NCI-H345 treated with DMSO at 0.1 percent for 48 hours (cell line): ENCODE data around the gene FNIP2.
"Not testable (repeated sequence)": the region's sequence is repeated elsewhere in the genome, so short reads cannot be mapped to it uniquely, and the experiment has no call there.

ENCODE experiments used
- DNase-seq: peaks from one replicate; lab custom pipeline; 2025; ENCODE audit not compliant: unreplicated experiment; lab: John Stamatoyannopoulos, UW

Gene FNIP2

DNA sequence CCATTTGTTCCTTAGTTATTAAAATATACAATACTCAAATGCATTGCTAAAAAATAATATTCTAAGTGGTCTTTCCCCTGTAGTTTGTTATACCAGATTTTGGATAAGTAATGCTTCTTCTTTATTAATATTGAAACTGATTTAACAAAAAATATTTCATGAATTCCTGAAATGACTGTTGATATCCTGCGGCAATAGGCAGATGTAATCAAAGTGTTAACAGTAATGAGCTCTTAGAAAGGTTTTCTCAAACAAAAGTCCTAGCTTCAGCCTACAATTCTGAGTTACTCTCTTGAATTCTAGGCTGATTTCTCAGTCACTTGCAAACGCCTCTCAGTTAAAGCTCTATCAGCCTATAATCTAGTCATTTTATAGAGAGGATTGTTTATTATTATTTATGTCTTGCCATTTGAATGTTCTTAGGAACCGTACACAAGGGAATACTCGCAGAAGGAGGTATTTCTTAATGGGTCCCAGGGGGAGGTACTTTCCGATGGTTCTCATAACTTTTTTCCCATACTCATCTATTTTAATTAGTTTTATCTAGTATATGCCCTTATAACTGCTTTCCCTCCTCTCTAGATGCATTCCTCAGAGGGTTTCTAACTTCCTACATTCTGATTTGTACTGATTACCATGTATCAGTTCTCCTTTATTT lies 96.8 kb downstream of the FNIP2 start:
- no peak for DNase-seq

DNA sequence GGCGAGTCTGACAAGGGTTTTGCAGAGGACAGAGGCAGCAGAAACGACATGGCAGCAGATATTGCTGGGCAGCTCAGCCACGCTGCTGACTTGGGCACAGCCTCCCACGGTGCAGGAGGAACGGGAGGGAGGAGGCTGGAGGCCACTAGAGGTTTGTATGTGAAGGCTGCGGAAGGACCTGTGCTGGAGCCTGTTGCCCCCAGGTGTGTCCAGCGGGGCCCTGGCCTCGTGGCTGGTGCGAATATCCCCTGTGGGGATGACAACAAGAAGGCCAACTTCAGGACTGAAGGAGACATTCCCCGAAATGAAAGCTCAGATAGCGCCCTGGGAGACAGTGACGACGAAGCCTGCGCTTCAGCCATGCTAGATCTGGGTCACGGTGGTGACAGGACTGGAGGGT lies 100.2 kb downstream of the FNIP2 start:
- no peak for DNase-seq

DNA sequence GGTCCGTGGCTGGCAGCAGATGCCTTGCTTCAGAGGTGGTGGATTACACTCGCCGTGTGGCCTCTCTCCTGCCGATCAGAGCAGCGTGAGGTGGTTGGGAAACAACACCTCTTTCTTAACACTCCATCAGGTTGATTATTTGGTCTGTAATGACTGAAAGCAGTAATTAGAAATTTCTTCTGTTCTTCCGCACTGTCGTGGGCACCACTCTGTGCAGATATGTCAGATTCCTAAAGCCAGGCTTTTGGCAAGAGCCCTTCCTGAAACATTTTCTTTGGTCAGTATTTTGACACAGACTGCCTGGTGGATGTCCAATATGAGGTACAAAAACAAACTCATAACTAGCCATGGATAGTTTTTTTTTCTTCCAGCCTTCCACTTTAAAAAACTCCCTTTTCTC lies 100.9 kb downstream of the FNIP2 start:
- no peak for DNase-seq

DNA sequence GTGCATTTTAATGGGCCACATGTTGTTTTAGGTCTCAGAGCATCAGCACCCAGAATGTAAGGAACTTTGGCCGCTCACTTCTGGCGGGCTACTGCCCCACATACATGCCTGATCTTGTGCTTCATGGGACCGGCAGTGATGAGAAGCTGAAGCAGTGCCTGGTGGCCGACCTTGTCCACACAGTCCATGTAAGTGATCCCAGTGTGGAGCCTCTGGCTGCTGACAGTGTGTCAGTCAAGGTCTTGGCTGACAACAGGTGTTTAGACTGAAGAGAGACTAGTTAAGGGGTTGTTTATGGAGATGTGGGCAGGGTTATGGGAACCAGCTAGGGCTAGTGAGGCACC lies 101.4 kb downstream of the FNIP2 start:
- DNase-seq, result no peak

DNA sequence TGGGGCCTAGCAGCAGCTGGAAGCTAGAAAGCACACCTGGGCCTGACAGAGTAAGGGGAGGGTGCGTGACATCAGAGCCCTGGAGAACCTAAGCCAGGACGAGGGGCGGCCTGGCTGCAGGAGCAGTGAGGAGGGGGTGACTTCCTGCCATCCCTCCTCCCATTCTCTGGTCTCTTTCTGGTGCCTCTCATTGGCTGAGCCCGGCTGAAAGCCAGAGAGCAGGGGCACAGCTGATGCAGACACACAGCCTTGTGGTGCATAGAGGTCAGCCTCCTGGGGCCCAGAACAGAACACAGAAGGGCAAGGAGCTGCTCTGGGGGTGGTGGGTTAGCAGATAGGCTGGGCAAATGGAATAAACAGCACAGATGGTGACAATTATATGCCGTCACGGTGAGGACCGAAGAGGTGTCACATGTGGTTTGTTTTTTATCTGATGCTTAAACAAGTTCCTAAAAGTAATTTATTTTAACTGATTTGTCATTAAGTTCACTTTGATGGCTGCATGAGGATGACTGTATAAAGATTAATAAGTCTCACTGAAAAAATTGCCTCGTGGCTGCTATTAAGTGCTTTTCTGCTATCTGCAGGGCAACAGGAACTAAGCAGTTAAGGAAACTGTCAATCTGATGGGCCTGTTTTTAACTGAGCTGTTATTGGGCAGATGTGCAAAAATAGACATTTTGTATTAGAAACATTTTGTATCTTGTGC lies 102.0 kb downstream of the FNIP2 start:
- no peak for DNase-seq

DNA sequence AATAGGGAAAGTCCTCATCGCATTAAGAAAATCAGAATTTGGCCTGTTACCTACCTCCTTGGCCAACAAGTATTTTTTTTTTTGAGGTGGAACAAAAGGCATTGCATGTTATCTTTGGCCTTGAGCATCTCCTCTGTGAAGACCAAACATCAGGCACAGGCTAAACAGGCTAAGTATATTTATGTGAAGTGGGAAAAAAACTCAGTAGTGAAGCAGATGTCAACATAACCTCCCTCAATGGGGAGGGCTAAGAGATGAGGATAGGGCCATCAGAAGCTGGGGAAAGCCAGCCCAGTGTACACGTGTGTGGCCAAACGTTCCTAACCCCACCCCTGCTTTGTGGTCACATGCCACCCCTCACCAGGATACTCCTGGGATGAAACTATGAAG lies 102.5 kb downstream of the FNIP2 start:
- no peak for DNase-seq

DNA sequence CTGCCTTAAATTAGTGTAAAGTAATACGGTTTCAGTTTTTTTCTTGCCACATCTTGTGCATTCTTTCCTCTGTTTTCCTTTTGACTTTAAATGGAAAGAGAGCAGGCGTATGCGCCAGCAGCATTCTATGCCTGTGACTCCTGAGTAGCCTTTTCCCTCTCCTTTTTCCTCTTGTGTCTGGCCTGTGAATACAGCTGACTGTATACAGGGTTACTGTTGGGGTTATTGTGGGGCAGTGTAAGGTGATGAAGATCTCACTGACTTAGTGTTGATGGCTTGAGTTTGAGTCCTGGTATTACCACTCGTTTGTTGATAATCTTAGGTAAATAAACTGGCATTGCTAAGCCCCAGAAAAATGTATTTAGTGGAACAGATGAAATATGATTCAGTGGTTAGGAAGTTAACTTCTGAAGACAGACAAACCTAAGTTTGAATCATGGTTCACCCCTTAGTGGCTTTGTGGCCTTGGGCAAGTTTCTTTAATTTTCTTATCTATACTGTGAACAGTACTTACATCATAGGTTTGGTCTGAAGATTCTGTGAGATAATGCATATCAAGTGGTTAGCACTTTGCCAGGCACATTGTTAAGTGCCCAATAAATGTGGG lies 105.1 kb downstream of the FNIP2 start:
- no peak for DNase-seq

DNA sequence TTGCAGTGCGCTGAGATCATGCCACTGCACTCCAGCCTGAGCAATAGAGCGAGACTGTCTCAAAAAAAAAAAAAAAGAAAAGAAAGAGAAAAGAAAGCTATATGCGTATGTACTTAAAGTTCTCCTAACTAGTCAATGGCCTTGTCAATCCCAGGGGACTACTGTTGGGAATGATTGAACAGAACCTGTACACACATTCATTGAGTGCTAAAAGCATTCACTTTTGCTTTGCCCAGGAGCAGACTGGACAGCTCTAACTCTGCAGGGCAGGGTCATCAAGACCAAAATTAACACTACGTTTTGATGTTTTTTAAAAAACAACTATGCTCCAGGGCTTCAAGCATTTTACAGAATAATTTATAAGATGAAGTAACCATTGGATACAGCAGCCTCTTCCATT lies 106.2 kb downstream of the FNIP2 start:
- no peak for DNase-seq

DNA sequence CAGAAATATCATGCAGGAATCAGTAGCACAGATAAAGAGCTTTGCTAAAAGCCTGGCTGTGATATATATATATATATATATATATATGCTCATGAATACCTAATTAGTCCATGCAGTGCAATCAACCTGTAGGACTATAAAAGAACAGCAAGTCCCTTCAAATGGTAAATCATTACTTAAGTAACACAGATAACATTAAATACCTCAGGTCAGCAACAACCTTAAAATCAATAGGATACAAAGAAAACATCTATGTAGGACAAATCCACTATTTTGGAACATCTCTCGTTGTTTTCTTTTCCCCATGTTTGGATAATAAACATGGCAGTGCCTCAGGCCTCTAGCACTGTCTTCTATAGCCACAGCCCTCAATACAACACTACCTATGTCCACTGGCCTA lies 106.6 kb downstream of the FNIP2 start:
- no peak for DNase-seq

DNA sequence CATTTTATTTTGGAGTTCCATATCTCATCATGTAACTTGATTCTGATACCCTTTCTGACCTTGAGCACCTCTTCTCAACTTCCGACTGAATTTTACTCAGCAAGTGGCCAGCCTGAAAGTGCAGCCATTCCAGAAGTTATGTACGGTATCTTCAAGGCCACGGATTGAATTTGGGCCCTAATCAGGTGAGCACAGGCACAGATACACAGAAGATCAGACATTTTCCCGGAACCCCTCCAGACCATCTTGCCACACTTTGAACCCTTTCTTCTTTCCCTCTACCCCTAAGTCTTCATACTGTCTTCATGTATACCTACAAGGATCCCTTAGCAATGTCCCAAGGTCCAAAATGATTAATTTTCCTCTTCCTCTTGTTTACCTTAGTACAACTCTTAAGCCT lies 108.2 kb downstream of the FNIP2 start:
- DNase-seq, result no peak

DNA sequence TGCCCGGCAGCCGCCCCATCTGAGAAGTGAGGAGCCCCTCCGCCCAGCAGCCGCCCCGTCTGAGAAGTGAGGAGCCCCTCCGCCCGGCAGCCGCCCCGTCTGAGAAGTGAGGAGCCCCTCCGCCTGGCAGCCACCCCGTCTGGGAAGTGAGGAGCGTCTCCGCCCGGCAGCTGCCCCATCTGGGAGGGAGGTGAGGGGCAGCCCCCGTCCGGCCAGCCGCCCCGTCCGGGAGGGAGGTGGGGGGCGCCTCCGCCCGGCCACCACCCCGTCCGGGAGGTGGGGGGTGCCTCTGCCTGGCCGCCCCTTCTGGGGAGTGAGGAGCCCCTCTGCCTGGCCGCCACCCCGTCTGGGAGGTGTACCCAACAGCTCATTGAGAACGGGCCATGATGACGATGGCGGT lies 113.3 kb downstream of the FNIP2 start:
- DNase-seq, result not testable (repeated sequence)

DNA sequence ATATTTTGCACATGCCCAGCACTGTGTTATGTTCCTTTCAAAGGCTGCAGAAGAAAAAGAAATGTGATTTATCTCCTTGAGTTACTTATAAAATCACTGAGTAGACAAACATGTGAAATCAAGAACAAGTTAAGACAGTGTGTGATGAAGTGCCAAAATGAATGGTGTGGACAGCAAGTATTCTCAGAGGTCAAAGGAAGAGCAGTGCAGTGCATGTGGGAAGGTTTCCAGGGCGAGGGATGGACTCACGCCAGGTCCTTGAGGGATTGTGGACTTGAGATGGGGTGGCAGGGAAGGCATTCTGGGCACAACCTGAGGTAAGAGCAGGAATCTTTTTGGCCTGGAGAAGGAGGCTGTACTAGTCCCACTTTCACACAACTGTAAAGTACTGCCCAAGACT lies 115.5 kb downstream of the FNIP2 start:
- DNase-seq, result no peak

DNA sequence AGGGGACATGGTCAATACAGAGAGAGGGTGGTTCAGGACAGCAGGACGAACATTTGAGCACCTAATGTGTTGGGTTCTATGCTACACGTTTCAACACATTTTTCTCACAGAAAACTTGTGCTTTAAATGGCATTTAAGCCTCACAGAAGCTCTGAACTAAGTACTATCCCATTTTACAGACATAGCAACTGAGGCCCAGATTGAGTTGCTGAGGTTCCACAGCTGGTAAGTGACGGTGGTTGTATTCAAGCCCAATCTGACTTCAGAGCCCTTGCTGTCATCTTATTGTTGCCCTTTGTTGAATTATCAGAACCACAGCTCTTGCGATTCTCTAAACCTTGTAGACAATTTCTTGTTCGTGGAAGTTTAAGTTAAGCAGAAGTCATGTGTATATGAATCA lies 116.7 kb downstream of the FNIP2 start:
- no peak for DNase-seq

DNA sequence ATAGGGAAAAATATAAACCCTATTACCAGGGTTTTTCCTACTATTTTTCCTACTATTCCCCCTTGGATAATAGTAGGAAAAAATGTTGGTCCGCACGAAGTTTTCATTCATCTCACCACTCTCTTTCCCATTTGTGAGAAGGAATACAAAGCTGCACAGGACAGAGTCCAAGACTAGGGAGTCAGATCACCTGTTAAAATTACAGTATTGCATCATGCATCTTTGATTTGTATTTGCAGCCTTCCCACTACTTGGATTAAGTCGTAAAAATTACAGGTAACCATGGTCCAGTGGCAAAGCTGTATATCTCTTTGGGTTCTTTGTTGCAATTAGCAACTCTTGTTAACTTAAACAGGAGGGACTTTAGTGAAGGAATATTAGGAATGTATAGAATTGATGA lies 121.5 kb downstream of the FNIP2 start:
- DNase-seq, result no peak

DNA sequence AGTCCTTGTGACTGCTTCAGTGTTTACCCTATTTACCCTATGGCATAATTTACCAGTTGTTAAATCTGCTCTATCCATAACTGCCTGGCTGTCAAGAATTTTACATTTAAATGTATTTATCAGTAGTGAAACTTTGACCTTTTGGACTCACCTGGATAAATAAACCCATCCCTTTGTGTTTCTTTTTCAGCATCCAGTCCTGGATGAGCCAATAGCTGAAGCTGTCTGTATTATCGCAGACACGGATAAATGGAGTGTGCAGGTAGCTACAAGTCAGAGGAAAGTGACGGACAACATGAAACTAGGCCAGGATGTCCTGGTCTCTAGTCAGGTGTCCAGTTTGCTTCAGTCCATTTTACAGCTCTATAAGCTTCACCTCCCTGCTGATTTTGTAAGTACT lies 122.4 kb downstream of the FNIP2 start:
- DNase-seq, result no peak

DNA sequence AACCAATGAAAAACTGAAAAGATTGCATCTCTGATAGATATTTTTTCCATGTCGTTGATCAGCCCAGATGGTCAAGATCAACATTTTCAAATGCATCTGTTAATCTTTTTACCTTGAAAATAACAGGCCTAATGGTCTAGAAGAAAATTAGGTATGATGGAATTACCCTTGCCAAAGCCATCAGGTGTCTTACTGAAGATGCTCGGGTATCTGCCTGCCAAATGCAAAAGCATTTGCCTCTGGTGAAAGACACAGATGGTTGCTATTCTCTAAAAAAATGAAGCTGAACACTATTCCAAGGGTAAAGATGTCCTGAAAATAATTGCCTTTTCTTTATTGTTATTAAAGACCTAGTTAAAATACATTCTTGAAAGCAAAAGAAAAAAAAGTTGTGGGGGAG lies 126.0 kb downstream of the FNIP2 start:
- DNase-seq, result no peak

DNA sequence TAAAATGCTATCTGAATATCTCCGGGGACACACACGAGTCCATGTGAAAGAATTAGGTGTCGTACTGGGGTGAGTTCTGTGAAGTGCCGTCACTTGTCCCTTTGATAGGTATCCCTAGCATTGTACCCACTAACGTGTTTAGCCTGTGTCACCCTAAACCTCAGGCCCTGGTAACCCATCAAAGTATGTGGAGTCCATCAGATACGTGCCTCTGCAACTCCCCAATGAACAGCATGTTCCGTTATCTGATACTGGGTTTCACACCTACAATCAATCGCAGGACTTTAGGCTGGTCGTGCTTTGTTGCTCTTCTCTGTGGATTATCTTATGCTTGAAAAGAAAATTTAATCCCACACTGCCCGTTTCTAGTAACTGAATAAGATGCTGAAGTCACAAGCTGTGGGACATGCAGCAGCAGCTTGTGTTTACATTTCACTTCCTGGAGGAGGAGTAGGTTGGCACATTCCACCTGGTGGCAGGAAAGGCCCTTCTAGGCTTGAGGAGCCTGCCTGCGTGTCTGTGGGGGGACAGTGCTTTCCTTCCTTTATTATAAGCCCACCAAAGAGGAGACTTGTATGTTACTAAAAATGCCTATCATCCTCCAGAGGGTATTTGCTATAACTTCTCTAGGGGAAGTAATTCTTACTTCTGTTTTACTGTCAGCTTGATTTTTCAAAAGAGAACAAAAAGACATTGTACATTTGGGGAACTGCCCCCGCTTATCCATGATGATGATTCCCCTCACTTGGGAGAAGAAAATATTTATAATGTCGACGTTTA lies 127.2 kb downstream of the FNIP2 start:
- DNase-seq, result no peak

DNA sequence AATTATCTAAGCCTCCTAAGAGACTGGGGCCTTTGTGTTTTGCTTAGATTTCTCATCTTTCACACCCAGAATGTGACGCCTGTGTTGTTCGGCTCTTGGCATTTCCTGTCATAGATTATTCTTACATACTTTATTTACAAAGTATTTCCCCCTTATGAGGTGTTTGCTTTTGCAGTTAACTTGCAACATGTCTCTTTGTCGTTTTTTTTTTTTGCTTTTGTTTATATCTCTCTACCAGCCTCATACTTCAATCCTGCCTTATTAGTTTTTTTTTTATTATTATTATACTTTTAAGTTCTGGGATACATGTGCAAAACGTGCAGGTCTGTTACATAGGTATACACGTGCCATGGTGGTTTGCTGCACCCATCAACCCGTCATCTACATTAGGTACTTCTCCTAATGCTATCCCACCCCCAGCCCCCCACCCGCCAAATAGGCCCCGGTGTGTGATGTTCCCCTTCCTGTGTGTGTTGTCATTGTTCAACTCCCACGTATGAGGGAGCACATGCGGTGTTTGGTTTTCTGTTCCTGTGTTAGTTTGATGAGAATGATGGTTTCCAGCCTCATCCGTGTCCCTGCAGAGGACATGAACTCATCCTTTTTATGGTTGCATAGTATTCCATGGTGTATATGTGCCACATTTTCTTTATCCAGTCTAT lies 127.9 kb downstream of the FNIP2 start:
- DNase-seq, result not testable (repeated sequence)

DNA sequence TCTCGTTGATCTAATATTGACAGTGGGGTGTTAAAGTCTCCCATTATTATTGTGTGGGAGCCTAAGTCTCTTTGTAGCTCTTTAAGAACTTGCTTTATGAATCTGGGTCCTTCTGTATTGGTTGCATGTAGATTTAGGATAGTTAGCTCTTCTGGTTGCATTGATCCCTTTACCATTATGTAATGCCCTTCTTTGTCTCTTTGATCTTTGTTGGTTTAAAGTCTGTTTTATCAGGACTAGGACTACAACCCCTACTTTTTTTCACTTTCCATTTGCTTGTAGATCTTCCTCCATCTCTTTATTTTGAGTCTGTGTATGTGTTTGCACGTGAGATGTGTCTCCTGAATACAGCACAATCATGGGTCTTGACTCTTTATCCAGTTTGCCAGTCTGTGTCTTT lies 131.6 kb downstream of the FNIP2 start:
- not testable (repeated sequence) for DNase-seq

DNA sequence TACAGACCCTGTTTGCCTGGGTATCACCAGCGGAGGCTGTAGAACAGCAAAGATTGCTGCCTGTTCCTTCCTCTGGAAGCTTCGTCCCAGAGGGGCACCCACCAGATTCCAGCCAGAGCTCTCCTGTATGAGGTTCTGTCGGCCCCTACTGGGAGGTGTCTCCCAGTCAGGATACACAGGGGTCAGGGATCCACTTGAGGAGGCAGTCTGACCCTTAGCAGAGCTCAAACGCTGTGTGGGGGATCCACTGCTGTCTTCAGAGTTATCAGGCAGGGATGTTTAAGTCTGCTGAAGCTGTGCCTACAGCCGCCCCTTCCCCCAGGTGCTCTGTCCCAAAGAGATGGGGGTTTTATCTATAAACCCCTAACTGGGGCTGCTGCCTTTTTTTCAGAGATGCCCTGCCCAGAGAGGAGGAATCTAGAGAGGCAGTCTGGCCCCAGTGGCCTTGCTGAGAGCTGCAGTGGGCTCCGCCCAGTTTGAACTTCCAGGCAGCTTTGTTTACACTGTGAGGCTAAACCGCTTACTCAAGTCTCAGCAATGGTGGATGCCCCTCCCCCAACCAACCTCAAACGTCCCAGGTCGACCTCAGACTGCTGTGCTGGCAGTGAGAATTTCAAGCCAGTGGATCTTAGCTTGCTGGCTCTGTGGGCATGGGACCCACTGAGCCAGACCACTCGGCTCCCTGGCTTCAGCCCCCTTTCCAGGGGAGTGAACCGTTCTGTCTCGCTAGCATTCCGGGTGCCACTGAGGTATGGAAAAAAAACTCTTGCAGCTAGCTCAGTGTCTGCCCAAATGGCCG lies 133.7 kb downstream of the FNIP2 start:
- DNase-seq, result not testable (repeated sequence)

DNA sequence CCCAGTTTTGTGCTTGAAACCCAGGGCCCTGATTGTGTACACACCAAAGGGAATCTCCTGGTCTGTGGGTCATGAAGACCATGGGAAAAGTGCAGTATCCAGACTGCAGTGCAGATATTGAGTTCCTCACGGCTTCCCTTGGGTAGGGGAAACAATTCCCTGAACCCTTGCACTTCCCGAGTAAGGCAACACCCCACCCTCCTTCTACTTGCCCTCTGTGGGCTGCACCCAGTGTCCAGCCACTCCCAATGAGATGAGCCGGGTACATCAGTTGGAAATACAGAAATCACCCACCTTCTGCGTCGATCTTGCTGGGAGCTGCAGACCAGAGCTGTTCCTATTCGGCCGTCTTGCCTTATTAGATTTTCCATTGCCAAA lies 134.2 kb downstream of the FNIP2 start:
- DNase-seq, result no peak
